ENCODE results near the gene SLC22A5.

GRCh38 chr5:132410451-132411303 lies 41.2 kb downstream of the SLC22A5 start:
- TF ChIP-seq KDM1A (IDR thresholded peaks at IDR 0.05; ENCODE audit: borderline replicate concordance) (no peak), POLR2A (IDR thresholded peaks at IDR 0.05; ENCODE audit: low read depth, low read length) (peak; percentile 90), LARP7 (IDR thresholded peaks at IDR 0.05) (peak; percentile 98), SP1 (IDR thresholded peaks at IDR 0.05; ENCODE audit: low read depth, low read length) (no peak), USF2 (IDR thresholded peaks at IDR 0.05; ENCODE audit: borderline replicate concordance, low read depth, low read length) (no peak), TARDBP (IDR thresholded peaks at IDR 0.05; ENCODE audit: borderline replicate concordance) (no peak)

Data from GM12878 (cell line).